EL (cell line): ENCODE results near the gene DTX3.
"Not testable (repeated sequence)": the region's sequence is repeated elsewhere in the genome, so short reads cannot be mapped to it uniquely, and the experiment has no call there.

Source experiments
- DNase-seq: peaks from one replicate; pipeline ENCODE4 v3.0.0-alpha.2; 2016

DTX3 gene

DNA sequence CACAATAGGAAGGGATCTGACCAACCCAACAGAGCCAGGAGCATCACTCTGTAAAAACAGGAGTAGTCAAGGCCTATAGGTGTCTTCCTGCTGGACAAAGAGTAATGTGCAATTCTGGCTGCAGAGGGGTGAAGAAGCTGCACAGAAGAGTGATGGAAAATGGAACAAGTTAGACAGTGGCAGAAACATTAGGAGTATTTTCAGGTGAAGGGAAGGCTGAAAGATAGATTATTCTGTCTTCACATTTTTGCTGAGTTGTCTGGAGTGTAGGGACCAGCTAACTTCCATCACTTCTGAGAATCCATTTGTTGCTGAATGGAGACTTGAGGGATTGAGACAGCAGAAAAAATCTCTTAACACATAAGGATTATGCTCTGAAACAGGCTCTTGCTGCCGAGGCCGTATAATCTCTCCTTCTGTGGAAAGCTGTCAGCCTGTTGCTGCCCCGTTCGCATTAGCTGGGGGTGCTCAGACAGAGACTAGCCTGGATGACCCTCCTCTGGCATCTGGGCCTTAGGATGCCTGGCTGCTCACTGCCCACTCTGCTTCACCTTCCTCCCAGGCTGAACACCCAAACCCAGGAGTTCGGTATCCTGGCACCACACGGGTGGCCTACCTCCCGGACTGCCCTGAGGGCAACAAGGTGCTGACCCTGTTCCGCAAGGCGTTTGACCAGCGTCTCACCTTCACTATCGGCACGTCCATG lies 3.5 kb downstream of the DTX3 start:
- DNase-seq, result no peak

- no peak for DNase-seq
Observed at GRCh38 chr12:57609101-57609780, 4.6 kb downstream of the DTX3 start.

DNA sequence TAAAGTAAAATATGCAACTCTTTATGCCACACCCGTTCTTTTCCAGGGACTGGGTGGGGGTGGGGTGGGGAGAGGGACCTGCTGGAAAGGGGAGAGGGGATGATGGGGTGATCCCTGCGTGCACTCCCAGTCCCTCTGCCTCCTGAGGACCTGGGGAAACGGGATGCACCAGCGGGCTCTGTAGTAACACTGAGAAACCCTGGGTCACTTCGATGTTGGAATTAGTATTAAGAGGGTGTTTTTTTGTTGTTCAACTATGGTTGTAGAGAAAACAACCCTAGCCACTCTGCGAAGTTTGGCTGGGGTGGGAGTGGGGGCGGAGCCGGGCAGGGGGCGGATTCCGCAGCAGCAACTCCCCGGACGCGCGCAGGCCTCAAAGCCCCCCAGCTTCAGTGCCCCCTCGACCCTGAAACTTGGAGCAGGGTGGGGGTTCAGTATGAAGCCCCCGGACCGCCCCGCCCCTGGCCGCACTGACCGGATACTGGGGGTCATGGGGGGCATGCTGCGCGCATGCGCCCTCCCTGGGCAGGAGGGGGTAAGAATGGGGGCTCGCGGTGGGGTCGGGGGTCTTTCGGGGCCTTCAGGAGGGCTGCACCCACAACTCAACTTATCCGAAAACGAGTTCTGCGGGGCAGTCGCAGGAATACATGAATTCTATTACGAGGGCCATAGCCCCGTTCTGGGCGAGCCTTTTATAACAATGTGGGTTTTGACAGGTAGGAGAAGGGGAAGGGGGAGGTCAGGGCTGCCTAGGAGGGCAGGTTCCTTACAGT lies 5.3 kb downstream of the DTX3 start:
- DNase-seq, result no peak

- DNase-seq, result no peak
Observed at GRCh38 chr12:57610554-57611107, 6.0 kb downstream of the DTX3 start.

DNA sequence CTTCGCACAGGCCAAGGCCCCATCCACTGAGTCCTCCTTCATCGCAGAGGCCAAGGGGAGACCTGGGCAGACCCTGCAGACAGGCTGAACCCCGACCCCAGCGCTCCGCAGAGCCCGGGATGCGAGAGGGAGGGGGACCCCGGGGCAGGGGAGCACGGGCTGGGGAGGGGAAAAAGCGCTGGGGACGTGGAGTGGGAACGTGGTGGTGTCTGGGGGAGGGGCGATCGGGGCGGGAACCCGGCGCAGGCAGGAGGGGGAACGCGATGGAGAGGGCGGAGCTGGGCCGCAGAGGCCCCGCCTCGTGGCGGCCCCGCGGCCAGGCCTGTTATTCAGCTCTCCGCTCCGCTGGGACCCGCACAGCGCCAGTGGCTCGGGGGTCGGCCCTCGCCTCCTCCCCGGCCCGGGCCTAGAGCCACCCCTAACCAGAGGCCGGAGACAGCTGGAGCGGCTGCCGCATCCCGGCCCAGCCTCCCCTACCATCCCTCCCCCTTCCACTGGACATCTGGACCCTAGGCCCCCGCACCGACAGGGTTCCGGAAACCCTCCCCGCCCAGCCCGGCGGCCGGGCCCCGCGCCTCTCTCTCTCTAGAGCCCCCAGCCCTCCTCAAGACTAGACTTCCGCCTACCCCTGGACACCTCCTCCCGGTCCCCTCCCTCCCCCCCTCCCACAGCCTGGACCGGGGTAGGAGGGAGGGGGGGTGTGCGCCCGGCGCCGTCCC lies 6.6 kb downstream of the DTX3 start, which contains the start of gene ARHGEF25:
ARHGEF25 (plus strand) TSS at position 328 of the 719 bp plus-strand sequence. CDS start 460 bp downstream, outside the sequence.
- DNase-seq, result peak; percentile 70

- DNase-seq, result no peak
Observed at GRCh38 chr12:57611827-57612710, 7.4 kb downstream of the DTX3 start.

GRCh38 chr12:57612711-57613426 lies 8.2 kb downstream of the DTX3 start:
- no peak for DNase-seq

GRCh38 chr12:57613427-57614109 lies 8.9 kb downstream of the DTX3 start:
- no peak for DNase-seq

GRCh38 chr12:57614178-57614947 lies 9.7 kb downstream of the DTX3 start:
- DNase-seq, result peak; percentile 44

DNA sequence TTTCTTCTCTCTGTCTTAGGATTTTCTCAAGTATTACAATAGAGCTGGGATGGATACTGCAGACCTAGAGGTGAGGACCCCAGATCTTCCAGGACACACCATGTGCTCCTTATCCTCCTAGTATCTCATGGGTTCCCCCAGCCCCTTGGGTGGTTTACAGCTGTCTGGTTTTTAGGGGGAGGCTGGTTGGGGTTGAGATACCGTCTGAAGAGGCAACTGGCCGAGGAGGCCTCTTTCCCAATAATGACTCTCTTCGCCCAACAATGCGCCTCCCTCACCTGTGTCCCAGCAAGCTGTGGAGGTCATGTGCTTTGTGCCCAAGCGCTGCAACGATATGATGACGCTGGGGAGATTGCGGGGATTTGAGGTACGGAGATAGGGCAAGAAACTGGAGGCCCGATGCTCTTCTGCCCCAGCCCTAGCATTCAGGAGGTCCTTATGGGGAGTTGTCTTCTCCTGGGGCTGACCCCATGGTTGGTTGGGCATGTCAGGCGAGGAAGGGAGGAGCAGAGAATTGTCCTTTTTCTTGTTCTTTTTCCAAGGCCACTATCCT lies 10.4 kb downstream of the DTX3 start:
- DNase-seq, result no peak

GRCh38 chr12:57615637-57616036 lies 11.0 kb downstream of the DTX3 start:
- DNase-seq, result no peak

GRCh38 chr12:57616383-57617101 lies 11.9 kb downstream of the DTX3 start:
- peak; percentile 68 for DNase-seq

DNA sequence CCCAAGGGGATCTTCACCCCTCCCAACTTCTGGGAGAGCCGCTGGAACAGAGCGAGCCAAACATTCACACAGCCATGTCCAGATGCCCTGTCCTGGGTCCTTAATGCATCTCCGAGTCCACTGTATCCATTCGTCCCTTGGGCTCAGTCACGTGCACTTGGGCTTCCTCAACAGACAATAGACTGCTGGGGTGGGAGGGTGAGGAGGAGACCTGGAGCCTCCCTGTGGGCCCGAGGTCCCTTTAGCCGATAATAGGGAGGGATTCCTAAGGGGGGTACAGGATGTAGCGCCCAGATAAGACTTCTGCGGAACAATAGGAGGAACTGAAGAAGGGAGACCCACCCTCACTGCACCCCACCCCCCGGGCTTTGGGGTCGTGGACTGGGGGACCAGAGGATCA lies 13.3 kb downstream of the DTX3 start:
- DNase-seq, result no peak

GRCh38 chr12:57618431-57618830 lies 13.8 kb downstream of the DTX3 start:
- DNase-seq, result not testable (repeated sequence)

DNA sequence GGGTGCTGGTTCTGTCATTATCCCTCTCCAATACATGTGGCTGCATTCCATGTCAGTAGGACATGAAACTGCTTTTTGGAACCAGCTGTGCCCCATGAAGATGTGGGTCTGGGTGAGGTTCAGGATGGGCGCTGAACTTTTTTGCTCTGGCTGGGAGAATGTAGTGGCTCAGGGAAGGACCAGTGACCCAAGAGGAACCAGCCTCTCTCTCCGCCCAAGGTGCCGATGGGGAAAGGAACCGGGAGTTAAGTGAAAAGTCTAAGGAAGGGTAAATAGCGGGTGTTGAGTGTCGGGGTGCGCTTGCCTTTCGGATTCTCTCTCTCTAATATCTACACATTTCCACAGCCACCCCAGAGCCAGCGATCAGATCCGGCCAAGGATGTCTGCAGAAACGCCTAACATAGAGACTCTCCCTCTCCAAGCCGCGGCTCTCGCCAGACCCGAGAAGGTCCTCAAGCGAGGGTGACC lies 14.4 kb downstream of the DTX3 start:
- no peak for DNase-seq

DNA sequence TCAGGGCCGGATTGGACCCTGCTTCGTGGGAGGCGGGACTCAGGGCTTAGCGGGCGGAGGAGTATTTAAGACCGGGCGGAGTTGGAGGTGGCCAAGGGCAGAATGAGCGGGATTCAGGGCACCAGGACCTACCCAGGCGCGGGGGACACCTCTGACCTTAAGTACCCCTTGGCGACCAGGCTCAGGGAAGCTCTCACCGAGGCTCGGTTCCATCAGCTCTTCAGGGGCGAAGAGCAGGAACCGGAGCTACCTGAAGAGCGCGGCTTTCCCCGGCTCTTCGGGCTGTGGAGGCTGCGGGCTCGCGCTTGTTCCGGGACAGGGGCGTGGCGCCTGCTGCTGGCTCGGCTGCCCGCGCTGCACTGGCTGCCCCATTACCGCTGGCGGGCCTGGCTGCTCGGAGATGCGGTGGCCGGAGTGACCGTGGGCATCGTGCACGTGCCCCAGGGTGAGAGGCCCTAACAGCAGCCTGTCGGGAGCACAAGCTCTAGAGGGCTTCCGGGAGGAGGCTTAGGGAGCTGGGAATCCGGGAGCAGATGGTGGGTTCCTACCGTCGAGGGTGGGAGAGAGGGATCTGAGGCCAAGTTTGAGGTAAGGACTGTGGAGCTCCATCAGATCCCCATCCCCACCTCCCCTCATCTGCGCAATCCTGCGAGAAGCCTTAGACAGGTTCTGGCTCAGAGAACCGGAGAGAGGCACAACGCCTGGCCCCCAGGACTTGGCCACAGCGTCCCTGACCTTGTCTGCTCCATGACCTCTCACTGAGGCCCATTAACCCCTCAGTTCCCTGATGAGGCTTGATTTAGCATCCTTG lies 15.0 kb downstream of the DTX3 start:
- no peak for DNase-seq

DNA sequence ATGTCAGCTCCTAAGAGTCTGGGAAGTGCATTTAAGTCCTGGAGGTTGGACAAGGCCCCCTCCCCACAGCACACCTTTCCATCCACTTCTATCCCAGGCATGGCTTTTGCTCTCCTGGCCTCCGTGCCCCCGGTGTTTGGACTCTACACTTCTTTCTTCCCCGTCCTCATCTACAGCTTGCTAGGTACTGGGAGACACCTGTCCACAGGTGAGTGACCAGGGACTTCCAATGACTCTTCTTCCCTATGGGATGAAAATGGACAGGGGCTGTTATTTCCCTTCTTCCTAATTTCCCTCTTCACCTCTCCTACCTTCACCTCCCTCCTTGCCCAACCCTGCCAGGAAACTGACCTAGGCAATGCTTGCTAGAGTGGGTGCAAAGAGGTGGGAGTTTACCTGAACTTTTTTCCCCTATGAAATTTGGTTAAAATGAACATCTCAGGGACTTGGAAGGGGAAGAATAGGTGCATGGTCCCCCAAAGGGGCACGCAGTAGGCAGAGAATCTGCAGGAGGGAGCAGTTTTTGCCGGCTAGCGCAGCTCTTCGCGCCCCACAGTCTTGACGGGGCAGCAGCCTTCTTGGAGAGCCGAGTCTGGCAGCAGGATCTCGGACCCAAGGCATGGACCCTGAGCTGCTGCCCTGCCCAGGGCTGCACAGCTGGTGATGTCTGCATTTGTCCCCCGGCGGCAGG lies 15.8 kb downstream of the DTX3 start:
- DNase-seq, result no peak
